Measurements from ENCODE around the gene NHP2.

DNA sequence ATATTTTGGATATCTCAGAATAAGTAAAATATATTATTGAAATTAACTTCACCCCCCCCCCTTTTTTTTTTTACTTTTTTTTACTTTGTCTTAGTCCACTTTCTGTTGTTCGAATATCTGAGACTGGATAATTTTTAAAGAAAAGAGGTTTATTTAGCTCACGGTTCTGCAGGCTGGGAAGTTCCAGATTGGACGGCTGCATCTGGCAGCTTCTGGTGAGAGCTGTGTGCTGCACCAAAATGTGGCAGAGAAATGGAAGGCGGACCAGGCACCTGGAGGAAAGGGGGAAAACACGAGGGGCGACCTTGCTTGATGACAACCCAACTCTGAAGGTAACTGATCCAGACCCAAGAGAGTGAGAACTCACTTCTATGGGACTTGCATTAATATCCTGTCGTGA is 39.1 kb upstream of the NHP2 start:
- TF ChIP-seq CTCF (IDR thresholded peaks at IDR 0.05) (no peak), EP300 (IDR thresholded peaks at IDR 0.05) (no peak), POLR2AphosphoS5 (IDR thresholded peaks at IDR 0.05) (no peak)
